Islet precursor cell (in vitro differentiated cells): ENCODE measurements around the gene NLRP12.
"Not testable (repeated sequence)": the region's sequence is repeated elsewhere in the genome, so short reads cannot be mapped to it uniquely, and the experiment has no call there.

Source experiments
- DNase-seq: peaks from one replicate; pipeline ENCODE4 v3.0.0-alpha.2; 2018

NLRP12 gene, protein sequence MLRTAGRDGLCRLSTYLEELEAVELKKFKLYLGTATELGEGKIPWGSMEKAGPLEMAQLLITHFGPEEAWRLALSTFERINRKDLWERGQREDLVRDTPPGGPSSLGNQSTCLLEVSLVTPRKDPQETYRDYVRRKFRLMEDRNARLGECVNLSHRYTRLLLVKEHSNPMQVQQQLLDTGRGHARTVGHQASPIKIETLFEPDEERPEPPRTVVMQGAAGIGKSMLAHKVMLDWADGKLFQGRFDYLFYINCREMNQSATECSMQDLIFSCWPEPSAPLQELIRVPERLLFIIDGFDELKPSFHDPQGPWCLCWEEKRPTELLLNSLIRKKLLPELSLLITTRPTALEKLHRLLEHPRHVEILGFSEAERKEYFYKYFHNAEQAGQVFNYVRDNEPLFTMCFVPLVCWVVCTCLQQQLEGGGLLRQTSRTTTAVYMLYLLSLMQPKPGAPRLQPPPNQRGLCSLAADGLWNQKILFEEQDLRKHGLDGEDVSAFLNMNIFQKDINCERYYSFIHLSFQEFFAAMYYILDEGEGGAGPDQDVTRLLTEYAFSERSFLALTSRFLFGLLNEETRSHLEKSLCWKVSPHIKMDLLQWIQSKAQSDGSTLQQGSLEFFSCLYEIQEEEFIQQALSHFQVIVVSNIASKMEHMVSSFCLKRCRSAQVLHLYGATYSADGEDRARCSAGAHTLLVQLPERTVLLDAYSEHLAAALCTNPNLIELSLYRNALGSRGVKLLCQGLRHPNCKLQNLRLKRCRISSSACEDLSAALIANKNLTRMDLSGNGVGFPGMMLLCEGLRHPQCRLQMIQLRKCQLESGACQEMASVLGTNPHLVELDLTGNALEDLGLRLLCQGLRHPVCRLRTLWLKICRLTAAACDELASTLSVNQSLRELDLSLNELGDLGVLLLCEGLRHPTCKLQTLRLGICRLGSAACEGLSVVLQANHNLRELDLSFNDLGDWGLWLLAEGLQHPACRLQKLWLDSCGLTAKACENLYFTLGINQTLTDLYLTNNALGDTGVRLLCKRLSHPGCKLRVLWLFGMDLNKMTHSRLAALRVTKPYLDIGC

DNA sequence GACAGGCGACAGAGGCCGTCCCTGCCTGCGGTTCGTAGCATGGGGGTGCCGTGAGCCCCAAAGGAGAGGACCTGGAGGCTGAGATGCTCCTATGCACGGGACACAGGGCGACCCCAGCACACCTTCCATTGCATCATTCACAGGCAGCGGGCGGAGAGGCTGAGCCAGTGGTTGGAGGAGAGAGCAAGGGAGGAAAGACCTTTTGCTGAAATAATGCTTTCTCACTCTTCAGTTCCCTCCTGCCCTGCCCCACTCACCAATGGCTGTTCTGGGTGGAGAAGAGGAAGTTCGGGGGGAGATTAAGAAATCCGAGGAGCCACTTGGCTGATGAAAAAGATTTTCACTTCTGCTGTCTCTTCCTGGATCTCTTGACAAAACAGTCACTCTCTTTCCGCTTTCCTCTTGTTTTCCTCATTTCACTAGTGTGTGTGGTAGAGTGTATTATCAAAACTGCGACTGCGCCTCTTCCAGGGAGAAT lies at the start of gene NLRP12:
TSS of gene NLRP12 (minus strand) at position 181 of the 478 bp plus-strand sequence. CDS start at position 41, 140 bp downstream.
- no peak for DNase-seq

DNA sequence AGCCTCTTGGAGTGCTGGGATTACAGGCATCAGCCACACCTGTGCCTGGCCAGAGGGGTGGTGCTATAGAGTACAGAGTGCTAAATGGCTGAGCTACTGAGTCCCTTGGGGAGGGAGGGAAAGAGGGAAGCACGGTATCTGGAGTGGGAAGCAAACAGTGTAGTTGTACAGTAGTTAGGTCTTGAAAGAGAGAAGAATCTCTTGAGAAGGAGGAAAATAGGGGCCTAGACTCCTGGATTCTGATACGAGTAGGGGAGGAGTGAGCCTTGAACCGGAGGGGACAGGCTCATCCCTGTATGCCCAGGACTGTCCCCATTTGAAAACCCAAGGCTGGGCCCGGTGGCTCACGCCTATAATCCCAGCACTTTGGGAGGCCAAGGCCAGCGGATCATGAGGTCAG lies 48.6 kb upstream of the NLRP12 start:
- no peak for DNase-seq

DNA sequence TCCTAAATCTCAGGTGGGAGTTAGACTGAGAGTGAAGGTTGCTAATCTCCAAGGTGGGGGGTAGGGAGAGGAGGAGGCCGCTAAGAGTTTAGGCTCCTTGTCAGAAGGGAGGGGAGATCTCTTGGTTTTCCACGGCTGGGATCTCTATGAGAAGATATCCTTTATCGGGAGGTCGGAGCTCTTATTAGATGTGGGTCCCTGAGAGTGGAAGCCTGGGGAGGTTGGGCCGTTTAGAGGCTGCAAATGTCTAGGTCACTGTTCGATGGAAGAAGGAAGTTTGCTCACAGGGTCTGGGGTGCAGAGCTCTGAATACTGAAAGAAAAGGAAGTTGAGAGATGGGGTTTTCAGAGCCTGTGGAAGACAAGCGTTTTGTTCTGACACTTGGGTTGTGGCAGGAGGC lies 47.3 kb upstream of the NLRP12 start:
- no peak for DNase-seq

DNA sequence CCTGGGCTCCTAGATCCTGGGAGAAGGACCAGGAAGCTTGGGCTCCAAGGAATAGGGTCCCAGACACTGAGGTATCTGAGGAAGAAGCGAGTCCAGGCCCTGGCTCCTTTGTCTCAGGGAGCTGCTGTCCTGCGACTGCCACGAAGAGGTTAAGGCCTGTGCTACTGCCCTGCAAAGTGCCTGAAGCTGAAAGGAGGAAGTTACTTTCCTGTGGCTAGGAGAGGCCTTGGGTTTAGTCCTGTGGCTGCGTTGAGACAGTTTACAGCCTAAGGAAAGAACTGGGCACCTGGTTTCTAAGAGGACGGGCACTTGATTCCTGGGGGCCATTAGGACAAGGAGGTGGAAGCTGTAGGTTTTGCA lies 46.4 kb upstream of the NLRP12 start:
- DNase-seq, result no peak

DNA sequence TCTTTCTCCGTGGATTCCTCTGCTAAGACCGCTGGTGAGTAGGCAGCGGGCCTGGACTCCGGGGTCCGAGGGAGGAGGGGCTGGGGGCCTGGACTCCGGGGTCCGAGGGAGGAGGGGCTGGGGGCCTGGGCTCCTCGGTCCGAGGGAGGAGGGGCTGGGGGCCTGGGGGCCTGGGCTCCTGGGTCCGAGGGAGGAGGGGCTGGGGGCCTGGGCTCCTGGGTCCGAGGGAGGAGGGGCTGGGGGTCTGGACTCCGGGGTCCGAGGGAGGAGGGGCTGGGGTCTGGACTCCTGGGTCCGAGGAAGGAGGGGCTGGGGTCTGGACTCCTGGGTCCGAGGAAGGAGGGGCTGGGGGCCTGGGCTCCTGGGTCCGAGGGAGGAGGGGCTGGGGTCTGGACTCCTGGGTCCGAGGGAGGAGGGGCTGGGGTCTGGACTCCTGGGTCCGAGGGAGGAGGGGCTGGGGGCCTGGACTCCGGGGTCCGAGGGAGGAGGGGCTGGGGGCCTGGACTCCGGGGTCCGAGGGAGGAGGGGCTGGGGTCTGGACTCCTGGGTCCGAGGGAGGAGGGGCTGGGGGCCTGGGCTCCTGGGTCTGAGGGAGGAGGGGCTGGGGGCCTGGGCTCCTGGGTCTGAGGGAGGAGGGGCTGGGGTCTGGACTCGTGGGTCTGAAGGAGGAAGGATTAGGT lies 45.8 kb upstream of the NLRP12 start:
- not testable (repeated sequence) for DNase-seq

DNA sequence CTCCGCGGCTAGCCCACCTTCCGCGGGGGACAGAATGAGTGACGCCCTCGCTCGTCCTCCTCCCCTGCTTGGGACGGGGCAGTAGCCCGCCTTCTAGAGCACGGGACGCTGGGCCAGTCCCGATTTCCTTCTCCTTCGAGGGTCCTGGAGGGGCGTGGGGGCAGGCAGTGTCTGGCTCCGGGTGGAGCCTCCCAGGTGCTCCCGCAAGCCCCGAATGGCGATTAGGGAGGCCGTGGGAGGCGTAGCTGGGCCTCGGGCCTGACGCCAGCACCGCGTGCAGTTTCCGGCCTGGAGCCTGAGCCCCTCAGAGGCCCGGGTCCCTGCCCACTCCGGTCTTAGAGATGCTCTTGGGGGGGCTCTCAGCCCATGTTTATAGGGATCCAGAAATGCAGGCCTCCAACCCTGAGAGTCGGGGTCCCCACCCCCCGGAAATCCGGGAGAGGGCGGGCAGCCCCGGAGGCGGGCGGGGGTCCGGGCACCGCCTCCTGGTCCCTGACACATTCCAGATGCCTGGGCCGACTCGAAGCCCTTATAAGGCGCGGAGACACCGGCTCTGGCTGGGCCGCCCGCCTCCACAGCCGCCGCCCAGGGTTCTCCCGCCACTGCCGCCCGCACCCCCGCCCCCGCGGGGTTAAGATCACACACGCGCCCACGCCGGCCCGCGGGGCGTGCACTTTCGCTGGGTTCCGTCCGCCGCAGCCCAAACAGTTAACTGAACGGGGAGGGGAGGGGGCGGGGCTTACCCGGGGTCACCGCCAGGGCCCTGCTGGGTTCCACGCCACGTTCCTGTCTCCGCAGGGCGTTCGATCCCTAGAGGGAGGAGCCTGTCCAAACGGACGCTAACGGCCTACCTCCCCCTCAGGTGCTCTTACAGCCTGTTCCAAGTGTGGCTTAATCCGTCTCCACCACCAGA lies 45.0 kb upstream of the NLRP12 start:
- peak; percentile 97 for DNase-seq

DNA sequence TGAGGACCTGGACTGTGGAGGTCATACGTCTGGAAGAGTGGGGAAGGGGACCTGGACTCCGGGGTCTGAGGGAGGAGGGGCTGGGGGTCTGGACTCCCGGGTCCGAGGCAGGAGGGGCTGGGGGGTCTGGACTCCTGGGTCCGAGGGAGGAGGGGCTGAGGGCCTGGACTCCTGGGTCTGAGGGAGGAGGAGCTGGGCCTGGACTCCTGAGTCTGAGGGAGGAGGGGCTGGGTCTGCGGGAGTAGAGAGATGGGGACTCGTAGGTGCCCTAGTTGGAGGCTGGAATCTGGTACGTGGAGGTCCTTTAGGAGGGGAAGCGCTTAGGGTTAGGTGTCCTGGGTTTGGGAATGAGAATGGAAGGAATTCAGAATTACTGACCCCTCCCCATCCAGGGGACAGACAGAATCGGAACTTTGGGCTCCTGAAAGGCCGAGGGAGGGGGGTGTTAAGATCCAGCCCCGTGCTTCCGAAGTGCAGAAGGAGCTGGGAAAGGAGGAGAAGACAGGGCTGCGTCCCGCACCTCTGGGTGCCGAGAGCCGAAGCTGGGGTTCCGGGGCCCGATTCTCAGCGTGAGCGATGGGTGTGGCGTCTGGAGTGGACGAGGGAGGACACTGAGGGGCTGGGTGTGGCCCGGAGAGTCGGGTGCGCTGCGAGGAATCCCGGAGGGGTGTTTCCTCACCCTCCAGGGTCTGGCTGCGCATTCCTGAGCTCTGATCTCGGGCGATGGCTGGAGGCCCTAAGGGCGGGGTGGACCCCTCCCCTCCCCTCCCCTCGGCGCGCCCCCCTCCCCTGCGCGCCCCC lies 44.2 kb upstream of the NLRP12 start:
- peak; percentile 67 for DNase-seq

DNA sequence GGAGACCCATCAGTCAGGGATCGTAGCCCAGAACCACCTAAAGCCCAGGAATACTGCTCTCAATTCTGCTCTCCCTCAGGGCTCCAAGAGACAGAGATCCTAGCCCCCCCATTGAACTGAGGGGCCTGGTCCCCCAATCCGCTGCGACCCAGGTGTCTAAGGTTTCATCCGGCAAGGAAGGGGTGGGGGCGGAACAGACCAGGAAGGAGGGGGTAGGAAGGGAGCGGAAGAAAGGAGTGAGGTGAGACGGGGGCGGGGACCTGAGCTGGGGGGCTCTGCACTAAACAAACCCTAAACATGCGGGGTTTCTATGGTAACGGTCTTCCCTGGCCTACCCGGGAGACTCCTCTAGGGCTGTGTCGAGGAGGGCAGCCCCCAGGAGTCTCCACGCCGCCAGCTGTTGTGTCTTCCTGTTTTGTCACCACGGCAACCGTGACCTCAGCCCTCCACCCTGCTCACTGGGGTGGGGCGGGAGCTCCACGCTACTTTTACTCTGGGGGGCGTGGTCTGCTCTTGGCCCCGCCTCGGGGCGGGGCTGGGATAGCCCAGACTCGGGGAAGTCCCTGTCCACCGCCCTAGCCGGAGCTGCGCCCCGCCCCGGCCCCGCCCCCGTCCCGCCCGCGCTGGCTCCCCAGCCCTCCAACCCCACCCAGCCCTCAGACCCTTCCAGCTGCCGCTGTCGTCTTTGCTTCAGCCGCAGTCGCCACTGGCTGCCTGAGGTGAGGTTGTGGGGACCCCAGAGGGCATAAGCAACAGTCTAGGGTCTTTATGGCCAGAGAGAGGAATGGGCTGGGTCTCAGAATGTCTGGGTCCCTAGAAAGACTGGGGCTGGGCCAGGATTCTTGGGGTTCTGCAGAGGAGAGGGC lies 43.3 kb upstream of the NLRP12 start, which contains the start of gene MYADM:
TSS of gene MYADM (plus strand) at position 659 of the 866 bp plus-strand sequence. CDS start 5,647 bp downstream, outside the sequence.
- DNase-seq, result peak; percentile 100

DNA sequence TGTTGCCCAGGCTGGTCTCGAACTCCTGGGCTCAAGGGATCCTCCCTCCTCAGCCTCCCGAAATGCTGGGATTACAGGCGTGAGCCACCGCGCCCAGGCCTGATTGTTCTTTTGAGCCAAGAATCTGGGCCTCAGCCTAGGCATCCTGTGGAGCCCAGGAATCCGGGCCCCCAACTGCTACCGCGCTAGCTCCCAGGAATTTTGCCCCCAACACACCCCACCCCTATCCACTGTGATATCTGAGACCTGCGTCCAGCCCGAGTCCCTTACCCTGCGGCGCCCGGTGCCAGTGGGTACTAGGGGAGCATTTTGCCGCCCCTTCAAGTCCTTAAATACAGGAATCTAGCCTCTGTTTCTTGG lies 42.7 kb upstream of the NLRP12 start:
- DNase-seq, result no peak

DNA sequence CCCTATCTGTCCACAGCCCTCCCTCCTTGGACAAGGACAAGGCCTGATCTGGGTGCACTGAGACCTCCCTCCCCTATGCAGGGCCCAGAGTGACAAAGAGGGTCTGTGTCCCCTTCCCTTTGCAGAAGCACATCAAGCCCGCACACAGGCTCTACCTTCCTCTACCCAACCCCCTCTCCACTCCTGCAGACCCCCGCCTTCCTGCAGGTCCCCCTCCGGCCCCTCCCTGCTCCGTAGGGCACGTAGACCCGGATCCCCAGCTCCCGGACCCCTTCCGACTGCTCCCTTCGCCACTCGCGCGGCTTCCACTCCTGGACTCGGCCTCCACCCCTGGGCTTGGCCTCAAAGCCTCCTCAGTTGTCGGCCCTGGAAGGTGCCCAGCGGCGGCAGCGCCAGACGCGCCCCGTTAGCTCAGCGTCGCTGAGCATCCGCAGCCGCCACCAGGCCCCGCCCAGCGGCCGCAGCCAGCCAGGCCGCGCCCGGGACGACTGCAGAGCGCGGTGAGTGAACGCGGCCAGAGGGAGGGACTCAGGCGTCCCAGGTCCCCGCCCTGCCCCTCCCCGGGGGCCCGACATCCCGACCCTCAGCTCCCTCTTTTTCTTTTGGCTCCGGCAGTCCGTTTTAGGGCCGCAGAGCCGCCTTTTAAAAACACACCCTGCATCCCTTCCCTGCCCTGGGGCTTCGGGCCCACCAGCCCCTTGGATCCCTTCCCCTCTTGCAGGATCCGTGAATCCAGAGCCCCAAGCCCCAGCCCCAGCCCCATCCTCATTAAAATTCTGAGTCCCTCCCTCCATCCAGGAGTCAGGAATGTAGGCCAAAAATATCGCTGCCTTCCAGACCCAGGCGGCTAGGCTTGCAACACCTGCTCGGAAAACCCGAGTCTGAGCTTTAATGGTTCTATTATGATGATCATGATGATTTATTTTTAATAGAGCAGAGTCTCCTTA lies 42.1 kb upstream of the NLRP12 start:
- DNase-seq, result peak; percentile 81

DNA sequence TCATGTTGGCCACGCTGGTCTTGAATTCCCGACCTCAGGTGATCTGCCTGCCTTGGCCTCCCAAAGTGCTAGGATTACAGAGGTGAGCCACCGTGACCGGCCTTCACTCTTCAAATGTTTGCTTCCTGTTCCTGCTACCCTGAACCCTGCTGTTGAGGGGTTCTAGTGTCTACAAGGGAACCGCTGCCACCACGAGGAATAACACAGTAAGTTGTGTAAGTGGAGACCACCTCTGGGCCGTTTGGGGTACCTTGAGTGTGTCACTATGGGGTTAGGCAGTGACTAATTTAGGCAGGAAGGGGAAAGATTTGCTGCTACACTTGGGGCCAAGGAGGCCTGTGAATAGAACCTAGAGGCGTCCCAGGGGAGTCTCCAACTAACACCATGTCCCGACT lies 41.4 kb upstream of the NLRP12 start:
- no peak for DNase-seq

DNA sequence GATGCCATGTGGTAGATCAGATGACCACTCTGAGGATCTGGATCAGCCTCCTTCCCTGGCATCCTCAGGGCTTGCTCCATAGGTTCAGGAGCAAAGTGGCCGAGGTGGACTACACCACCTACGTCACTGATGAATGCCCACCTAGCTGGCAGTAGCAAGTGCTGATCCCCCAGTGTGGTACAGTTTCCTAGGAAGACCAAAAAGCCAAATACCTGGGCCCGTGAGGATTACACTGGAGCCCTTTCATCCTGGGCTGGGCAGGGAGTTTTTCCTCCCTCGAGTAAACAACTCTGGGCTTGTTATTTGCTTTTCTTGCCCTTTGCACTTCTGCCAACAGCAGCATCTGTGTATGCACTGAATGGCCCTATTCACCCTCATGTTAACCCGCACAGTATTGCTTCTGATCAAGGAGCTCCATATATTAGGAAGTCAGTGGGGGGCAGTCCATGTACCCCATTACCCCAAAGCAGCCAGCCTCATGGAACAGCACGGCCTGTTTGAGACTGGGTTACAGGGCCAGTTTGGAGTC lies 40.3 kb upstream of the NLRP12 start:
- DNase-seq, result no peak

DNA sequence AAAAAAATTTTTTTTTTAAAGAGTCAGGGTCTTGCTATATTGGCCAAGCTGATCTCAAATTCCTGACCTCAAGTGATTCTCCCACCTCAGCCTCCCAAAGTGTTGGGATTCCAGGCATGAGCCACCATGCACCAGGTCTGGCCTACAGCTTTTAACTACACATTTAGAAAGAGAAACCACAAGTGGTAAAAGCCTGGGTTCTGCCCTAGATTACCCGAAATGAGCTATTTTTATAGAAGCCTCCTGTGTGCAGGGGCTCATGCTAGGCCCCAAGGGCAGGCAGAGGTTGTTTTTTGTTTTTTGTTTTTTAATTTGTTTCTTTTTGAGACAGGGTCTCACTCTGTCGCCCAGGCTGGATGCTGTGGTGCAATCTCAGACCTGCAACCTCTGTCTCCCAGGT lies 29.6 kb upstream of the NLRP12 start:
- no peak for DNase-seq

DNA sequence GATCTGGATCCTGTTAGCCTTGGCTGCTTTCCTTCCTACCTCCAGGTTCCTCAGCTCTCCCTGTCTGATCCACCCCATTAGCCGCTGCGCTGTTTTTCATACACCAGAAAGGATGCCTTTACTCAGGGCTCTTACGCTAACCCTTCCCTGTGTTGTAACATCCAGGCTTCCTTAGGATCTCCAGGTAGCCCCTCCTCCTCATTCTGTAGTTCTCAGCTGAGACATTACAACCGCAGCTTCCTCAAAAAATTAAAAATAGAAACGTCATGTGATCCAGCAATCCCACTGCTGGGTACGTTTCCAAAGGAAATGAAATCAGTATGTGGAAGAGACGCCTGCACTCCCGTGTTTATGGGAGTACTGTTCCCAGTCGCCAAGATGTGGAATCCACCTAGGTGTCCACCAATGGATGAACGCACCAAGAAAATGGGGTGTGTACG lies 25.1 kb upstream of the NLRP12 start:
- DNase-seq, result no peak

DNA sequence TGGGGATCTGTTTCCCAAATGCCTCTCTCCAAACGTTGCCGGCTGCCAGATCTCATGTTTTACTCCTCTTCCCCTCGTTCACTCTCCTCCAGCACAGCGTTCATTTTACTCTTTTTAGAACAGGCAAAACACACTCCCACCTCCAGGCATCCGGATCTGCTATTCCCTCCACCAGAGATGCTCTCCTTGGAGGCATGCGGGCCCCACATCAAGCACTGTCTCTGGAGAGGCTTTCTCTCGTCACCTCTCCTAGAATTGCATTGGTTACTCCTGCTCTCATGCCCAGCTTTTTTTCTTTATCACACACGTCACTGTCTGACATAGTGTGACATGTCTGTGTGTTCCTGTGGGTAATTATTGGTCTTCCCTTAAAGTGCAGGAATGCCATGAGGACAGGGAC lies 23.4 kb upstream of the NLRP12 start:
- DNase-seq, result no peak

DNA sequence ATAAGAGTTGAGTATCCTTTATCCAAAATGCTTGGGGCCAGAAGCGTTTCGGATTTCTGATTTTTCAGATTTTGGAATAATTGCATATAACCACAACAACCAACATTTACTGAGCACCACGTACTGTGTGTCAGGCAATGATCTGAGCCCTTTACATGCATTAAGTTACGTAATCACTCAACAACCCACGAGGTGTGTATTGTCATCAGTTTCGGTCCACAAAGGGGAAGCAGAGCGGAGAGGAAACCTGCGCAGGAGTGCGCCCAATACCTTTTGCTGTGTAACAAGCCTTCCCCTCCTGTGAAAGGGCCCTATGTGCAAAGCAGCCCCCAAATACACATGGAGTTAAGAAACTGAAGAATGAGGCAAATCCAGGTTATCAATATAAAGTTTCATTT lies 20.7 kb upstream of the NLRP12 start:
- no peak for DNase-seq

DNA sequence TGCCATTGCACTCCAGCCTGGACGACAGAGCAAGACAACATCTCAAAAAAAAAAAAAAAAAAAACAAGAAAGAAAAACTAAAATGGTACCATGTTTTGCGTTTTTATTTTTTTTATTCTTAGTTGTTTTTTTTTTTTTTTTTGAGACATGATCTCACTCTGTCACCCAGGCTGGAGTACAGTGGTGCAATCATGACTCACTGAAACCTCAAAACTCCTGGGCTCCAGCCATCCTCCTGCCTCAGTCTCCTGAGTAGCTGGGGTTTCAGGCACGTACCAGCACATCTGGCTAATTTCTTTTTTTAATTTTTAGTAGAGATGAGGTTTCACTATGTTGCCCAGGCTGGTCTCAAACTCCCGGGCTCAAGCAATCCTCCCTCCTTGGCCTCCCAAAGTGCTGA lies 16.8 kb upstream of the NLRP12 start:
- DNase-seq, result not testable (repeated sequence)

DNA sequence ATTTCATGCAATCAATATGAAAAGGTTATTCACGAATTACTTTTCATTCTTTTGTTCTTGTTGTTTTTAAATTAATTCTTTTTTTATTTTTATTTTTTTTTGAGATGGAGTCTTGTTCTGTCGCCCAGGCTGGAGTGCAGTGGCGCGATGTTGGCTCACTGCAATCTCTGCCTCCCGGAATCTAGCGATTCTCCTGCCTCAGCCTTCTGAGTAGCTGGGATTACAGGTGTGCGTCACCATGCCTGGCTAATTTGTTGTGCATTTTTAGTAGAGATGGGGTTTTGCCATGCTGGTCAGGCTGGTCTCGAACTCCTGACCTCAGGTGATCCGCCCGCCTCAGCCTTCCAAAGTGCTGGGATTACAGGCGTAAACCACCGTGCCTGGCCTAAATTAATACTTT lies 16.1 kb upstream of the NLRP12 start:
- DNase-seq, result not testable (repeated sequence)
